LNCAP (cell line): ENCODE results near the gene ANXA6.

Source experiments
- CTCF ChIP-seq: fragments of 450-650 bp; IDR thresholded peaks from 2 replicates; pipeline ENCODE4 v1.5.1; 2017; ENCODE audit warnings: mild to moderate bottlenecking

ANXA6 gene

GRCh38 chr5:151157426-151158286 is at the start of gene ANXA6:
ANXA6 (minus strand) TSS chr5:151157779; CDS start chr5:151147901, 9,878 bp downstream.
- no peak for TF ChIP-seq CTCF

- no peak for TF ChIP-seq CTCF
These were observed 47.8 kb upstream of the ANXA6 start for GRCh38 chr5:151205411-151205810.

GRCh38 chr5:151204051-151204450 is 46.5 kb upstream of the ANXA6 start:
- no peak for TF ChIP-seq CTCF

GRCh38 chr5:151202381-151203139 is 45.0 kb upstream of the ANXA6 start:
- no peak for TF ChIP-seq CTCF

GRCh38 chr5:151200913-151201595 is 43.5 kb upstream of the ANXA6 start:
- no peak for TF ChIP-seq CTCF

GRCh38 chr5:151199581-151200185 is 42.1 kb upstream of the ANXA6 start:
- TF ChIP-seq CTCF: no peak

GRCh38 chr5:151198861-151199260 is 41.3 kb upstream of the ANXA6 start:
- TF ChIP-seq CTCF: no peak
